Measurements from ENCODE around the gene BBOX1. TPM values are rescaled to one million over a fixed set of nuclear protein-coding genes. Genes with fewer than 3 reads are reported as not detected.

The BBOX1 gene
- total RNA-seq, 4 donors from 2014 or later: 0.55 TPM; not detected in 3

GRCh38 chr11:27064086-27064485 lies 23.5 kb downstream of the BBOX1 start:
- no peaks in the 10 kb centered on the region for H3K27me3 ChIP-seq
- H3K36me3 ChIP-seq: no peaks in the 10 kb centered on the region
- no peak for DNase-seq
- intact Hi-C loops (cut with DNase I; ENCODE audit: low total_unique reads): no loop called here
- H3K4me3 ChIP-seq: no peak overlapping the region
- no peak for TF ChIP-seq POLR2A (IDR thresholded peaks at IDR 0.05)
- TF ChIP-seq, protein P1, sequence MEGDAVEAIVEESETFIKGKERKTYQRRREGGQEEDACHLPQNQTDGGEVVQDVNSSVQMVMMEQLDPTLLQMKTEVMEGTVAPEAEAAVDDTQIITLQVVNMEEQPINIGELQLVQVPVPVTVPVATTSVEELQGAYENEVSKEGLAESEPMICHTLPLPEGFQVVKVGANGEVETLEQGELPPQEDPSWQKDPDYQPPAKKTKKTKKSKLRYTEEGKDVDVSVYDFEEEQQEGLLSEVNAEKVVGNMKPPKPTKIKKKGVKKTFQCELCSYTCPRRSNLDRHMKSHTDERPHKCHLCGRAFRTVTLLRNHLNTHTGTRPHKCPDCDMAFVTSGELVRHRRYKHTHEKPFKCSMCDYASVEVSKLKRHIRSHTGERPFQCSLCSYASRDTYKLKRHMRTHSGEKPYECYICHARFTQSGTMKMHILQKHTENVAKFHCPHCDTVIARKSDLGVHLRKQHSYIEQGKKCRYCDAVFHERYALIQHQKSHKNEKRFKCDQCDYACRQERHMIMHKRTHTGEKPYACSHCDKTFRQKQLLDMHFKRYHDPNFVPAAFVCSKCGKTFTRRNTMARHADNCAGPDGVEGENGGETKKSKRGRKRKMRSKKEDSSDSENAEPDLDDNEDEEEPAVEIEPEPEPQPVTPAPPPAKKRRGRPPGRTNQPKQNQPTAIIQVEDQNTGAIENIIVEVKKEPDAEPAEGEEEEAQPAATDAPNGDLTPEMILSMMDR (IDR thresholded peaks at IDR 0.05): no peak
- H3K9me3 ChIP-seq: no peaks in the 10 kb centered on the region
- no peak overlapping the region for H3K27ac ChIP-seq
- peaks cover 0 to 3% of the 10 kb centered on the region in 2 donors for H3K4me1 ChIP-seq

GRCh38 chr11:27075192-27075591 lies 34.6 kb downstream of the BBOX1 start:
- H3K36me3 ChIP-seq: no peaks in the 10 kb centered on the region
- DNase-seq: no peak
- no peak overlapping the region for H3K27ac ChIP-seq
- H3K4me1 ChIP-seq: no peaks in the 10 kb centered on the region
- intact Hi-C loops (cut with DNase I; ENCODE audit: low total_unique reads): no loop called here
- H3K27me3 ChIP-seq: no peaks in the 10 kb centered on the region
- H3K4me3 ChIP-seq: no peak overlapping the region
- TF ChIP-seq, protein P1 (IDR thresholded peaks at IDR 0.05): no peak
- no peak for TF ChIP-seq POLR2A (IDR thresholded peaks at IDR 0.05)
- no peaks in the 10 kb centered on the region for H3K9me3 ChIP-seq

GRCh38 chr11:27075655-27076054 lies 35.0 kb downstream of the BBOX1 start:
- H3K27me3 ChIP-seq: no peaks in the 10 kb centered on the region
- no peaks in the 10 kb centered on the region for H3K9me3 ChIP-seq
- no peaks in the 10 kb centered on the region for H3K36me3 ChIP-seq
- H3K4me3 ChIP-seq: no peak overlapping the region
- no peak for DNase-seq
- H3K27ac ChIP-seq: no peak overlapping the region
- TF ChIP-seq POLR2A (IDR thresholded peaks at IDR 0.05): no peak
- TF ChIP-seq, protein P1 (IDR thresholded peaks at IDR 0.05): no peak
- no peaks in the 10 kb centered on the region for H3K4me1 ChIP-seq
- intact Hi-C loops (cut with DNase I; ENCODE audit: low total_unique reads): no loop called here

DNA sequence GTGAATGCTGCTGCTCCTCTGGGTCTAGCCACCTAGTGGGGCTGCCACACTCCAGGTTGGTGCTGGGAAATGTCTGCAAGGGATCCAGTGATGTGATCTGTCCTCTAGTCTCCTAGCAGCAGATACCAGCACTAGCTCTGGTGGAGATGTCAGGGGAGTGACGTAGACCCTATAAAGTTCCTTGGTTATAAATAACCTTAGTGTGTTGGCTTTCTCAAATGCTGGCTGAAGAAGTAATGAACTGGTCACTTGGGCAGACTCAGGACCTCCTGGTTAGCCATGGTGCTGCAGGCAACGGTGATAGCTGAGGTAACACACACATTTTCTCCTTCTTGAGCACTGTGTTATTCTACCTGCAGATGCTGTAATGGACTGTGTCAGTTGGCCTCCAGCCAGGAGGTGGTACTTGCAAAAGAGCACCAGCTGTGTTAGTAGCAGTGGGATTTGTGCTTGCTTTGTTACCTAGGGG lies 35.5 kb downstream of the BBOX1 start:
- TF ChIP-seq, protein P1 (IDR thresholded peaks at IDR 0.05): no peak
- TF ChIP-seq POLR2A (IDR thresholded peaks at IDR 0.05): no peak

DNA sequence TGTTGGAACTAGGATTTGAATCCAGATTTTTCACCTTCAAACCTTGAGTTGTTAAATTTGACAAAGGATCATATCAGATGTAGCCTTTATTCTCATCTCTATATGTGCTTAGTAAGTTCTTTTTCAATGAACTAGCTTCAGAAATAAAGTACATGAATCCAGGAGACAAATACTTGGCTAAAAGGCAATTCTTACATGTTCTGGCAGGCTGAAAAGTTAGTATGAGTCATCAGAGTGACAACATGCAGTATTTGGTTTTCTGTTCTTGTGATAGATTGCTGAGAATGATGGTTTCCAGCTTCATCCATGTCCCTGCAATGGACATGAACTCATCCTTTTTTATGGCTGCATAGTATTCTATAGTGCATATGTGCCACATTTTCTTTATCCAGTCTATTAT lies 40.4 kb downstream of the BBOX1 start:
- Histone ChIP-seq H3K4me3 (no peak overlapping the region), H3K9me3 (no peaks in the 10 kb centered on the region), H3K36me3 (no peaks in the 10 kb centered on the region), H3K4me1 (no peaks in the 10 kb centered on the region), H3K27ac (no peak overlapping the region), H3K27me3 (no peaks in the 10 kb centered on the region)
- TF ChIP-seq, protein P1 (IDR thresholded peaks at IDR 0.05): no peak
- TF ChIP-seq POLR2A (IDR thresholded peaks at IDR 0.05): no peak
- intact Hi-C loops (cut with DNase I; ENCODE audit: low total_unique reads): no loop called here
- no peak for DNase-seq

More for the DNA sequence above, 35.5 kb downstream of the BBOX1 start:
- Histone ChIP-seq H3K27ac (no peak overlapping the region), H3K4me1 (no peaks in the 10 kb centered on the region), H3K4me3 (no peak overlapping the region), H3K27me3 (no peaks in the 10 kb centered on the region), H3K9me3 (no peaks in the 10 kb centered on the region), H3K36me3 (no peaks in the 10 kb centered on the region)
- intact Hi-C loops (cut with DNase I; ENCODE audit: low total_unique reads): no loop called here
- DNase-seq: peak in 1 of 2 donors; percentile 16
